Hindlimb muscle (tissue), 1 donor: ENCODE data around the gene ZBTB46. TPM values are rescaled to one million over a fixed set of nuclear protein-coding genes. Genes with fewer than 3 reads are reported as not detected.

Experiments used
- DNase-seq: peaks from one replicate; pipeline ENCODE4 v3.0.0-alpha.2; 2013
- polyA plus RNA-seq: library from polyadenylated mRNA; unstranded; fragments of 120-200 nt; gene quantifications from one replicate; pipeline ENCODE4 v1.2.1, GENCODE V29; 2013; ENCODE audit not compliant: insufficient read length

Gene ZBTB46
- polyA plus RNA-seq, 1 donor, result 24.7 TPM

DNA sequence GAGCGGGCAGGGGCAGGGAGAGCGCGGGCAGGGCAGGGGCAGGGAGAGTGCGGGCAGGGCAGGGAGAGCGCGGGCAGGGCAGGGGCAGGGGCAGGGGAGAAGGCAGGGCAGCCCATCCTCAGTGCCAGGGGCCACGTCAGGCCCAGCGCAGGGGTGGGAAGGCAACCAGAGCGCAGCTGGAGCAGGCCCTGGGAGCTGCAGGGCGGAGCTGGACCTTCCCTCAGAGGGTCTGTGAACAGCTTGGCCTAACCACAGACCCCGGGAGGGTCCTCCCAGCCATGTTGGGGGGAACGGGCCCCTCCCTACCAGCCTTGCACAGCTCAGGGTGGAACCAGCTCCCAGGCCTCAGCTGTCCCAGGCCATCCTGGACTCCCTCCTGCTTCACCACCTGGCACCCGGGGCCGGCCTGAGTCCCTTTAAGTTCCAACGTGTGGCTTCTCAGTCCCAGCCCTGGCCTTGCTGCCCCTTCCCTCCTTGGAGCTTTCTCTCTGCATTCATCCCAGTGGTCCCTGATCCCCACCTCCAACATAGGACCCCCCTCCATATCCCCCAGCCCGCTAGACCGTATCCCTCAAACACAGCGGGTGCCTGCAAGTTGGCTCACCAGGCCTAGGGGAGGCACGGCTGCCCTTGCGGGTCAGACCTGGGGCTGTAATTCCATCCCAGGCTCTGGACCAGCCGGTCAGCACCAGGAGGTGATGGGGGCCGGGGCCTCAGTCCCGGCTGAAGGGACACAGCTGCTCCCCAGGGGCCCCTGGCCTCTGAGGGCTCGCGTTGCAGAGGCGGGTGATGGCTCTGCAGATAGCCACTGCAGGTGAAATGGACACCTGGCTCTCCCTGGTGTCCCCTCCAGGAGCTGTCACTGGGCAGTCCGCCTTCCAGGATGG is 5.6 kb upstream of the ZBTB46 start:
- no peak for DNase-seq

DNA sequence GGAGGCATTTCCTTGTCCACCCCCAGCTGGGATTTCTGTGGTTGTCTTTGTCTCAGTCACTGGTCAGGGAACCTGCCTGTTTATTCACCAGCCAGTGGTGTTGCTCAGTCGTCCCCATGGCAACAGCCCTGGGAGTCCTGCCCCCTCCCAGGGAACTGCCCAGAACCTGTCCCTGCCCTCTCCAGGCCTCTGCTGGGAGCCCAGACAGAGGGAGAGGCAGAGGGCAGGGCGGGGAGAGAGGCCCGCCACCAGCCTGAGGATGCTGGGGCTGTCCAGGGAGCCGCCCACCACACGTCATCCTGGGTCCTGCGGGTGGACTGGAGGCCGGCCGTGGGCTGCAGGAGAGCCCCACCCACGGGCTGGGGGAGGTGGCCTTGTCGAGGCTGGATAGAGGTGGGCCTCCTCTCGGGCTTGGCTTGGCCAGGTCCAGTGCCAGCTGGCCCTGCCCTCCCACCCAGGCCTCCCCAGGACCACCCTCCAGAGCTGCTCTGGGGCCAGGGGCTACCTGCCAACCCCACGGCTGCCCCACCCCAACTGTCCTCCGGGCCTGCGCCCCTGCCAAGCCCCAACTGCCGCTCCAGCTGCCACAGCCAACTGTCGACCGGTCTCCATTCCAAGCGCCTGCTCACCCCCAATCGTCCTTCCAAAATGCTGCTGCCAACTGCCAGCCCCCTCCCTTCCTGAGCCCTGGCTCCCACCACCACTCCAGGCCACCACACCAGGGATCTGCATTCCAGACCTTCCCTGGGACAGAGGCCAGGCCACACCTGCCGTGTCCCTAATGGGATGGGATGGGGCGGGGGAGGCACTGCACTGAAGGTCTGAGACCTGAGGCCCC is 4.2 kb upstream of the ZBTB46 start:
- DNase-seq, result peak; percentile 89

- no peak for DNase-seq
Measured at GRCh38 chr20:63834491-63834880, 3.4 kb upstream of the ZBTB46 start.

GRCh38 chr20:63833776-63834490 is 2.9 kb upstream of the ZBTB46 start:
- no peak for DNase-seq

DNA sequence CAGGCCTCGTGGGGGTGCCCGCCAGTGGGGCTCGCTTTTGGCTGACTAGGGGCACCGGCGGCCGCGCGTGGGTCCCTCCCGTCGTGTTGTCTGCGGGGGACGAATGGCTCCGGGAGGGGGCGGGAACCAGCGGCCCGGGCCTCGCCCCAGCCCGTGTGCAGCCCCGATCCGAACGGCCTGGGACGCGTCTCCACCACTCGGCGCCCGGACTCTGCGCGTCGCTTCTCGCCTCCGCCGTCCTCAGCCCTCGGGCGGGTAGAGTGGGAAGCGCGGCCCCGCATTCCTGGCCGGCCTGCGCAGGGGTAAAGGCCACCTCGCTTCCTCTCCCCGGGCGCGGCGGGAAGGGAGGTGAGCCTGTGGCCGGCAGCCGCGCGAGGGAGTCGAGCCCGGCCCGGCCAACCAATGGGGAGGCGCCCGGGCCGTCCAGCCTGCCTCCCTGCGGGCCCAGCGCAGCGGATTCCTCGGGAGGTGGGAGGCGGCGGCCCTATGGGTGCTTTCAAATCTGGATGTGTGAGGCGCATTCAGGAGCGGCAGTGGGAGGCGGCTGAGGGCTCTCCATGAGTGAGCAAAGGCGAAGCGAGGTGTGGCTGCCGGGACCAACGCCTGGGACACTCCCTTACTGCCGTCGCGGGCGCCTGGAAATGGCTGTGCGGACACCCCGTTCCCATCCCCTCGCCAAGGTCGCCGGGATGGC is 1.1 kb upstream of the ZBTB46 start:
- DNase-seq, result no peak

DNA sequence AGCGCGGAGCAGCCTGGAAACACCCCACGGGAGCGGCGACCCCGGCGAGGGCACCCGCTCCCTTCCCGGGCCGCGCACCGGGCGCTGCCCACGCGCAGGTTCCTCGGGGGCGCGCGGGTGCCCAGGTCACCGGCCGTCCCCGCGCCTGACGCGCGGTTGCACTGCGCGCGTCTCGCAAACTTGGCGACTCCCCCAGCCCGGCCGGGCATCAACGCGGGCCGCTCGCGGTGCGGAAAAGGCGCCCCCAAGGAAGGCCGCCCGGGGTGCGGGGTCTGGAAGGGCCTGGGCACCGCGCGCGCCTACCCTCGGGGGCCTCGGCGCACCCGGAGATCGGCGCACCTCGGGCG is 555 bp upstream of the ZBTB46 start:
- no peak for DNase-seq

GRCh38 chr20:63829945-63830835 is 874 bp downstream of the ZBTB46 start:
- DNase-seq, result no peak

- DNase-seq, result no peak
Measured at GRCh38 chr20:63829603-63829944, 1.5 kb downstream of the ZBTB46 start.

DNA sequence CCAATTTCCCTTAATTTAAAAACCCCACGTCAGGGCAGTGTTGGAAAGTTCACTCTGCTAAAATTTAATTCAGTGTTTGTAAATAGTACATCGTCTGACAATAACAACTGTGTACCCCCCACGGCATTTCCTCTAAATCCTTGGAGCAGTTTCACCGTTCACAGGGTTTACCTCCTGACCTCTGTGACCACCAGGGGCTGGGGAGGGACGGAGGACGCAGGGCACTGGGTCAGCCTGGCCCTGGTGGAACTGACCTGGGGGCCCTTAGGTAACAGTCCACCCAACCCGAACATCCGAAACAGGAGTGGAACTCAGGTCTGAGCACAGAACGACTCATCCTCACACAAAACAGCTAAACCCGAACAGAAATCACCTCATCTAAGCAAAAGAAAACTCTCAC is 2.1 kb downstream of the ZBTB46 start:
- DNase-seq, result no peak

- no peak for DNase-seq
Measured at GRCh38 chr20:63828545-63828944, 2.5 kb downstream of the ZBTB46 start.

DNA sequence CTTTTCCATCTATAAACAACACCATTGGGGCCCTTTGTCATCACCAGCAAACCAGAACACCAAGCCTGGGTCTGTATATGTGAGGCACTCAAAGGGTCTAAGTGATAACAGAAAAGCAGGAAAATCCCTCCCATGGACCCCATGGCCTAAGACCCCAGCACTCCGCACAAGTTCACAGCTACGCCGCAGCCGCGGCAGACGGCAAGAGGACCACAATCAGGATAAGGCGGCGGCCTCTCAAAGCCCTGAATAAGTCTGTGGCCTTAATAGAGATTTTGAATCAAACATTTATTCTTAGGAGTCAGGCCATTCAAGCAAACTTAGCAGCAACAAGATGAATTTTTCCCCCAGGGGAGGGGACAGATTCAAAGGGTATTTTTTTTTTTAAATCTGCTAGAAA is 2.9 kb downstream of the ZBTB46 start:
- no peak for DNase-seq

- no peak for DNase-seq
Measured at GRCh38 chr20:63826753-63827152, 4.3 kb downstream of the ZBTB46 start.

DNA sequence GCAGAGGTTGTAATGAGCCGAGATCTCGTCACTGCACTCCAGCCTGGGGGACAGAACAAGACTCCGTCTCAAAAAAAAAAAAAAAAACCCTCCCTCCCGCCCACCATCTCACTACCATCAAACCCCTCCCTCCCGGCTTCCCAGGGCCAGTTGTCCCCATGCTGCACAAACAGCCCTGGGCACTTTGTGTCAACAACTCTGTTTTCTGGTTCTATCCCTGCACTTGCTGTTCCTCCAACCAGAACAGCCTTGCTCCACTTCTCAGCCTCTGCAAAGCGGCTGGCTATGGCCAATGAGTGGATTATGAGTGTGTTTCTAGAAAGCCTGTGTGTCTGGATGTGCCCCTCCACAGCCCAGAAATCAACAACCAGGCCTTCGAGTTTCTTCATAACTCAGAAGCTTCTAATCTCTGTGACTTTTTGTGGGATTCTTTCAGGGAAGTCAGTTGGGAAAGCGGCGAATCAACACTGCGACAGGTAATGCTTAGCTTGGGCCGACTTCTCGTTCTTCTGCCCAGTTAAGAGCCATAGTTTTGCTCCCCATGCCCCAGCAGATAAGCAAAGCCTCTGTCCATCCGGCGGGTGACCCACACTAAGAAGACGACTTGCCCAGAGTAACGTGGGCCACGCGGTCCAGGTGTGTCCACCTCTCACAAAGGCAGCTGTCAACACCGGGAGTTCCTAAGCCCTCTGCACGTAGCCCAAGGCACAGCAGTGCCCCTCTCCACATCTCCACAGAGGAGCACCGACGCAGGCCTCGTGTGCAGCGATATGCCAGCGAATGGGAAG is 5.5 kb downstream of the ZBTB46 start:
- DNase-seq, result no peak

DNA sequence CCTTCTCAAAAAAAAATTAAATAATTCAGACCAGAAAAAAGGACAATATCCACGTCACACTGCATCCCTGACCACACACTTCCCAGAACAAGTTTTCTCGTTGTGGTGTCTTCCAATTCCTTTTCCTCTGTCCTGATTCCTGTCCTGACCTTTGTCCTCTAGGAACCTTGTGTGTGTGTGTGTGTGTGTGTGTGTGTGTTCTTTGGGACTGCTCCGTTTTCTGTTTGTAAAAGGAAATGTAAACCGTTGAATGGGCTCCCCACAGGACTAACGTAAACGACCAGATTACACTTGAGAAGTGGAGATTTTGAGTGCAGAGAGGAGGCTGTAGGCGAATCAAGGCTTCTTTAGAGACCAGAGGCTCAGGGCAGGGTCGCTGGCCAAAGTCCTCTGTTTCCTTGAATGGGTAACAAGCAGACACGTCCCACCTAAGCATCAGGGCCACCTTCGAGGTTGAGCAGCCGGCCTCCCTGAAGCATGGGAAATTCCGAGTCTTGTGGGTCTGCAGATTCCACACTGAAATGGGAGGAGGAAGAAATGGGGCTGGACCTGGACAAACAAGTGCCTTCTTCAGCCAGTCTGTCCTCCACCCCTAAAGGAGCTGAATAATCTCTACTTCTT is 7.3 kb downstream of the ZBTB46 start:
- no peak for DNase-seq

GRCh38 chr20:63822276-63822696 is 8.8 kb downstream of the ZBTB46 start:
- no peak for DNase-seq

DNA sequence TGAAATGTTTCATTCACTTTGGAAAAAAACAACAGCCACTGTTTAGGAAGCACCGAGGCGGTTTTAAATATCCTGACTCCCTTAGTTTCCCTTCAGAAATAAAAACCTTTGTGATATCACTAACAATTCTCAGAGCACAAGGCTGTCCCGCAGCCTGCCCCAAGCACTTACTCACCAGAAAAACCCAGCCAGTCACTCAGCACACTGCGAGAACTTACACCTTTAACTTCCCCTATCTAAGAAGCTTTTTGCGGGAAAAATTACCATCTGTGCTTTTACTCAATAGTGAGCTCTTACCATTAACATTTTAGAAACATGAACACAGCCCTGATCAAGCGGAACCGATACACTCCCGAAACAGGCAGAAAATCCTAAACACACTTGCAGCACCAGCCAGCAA is 9.3 kb downstream of the ZBTB46 start:
- DNase-seq, result no peak

DNA sequence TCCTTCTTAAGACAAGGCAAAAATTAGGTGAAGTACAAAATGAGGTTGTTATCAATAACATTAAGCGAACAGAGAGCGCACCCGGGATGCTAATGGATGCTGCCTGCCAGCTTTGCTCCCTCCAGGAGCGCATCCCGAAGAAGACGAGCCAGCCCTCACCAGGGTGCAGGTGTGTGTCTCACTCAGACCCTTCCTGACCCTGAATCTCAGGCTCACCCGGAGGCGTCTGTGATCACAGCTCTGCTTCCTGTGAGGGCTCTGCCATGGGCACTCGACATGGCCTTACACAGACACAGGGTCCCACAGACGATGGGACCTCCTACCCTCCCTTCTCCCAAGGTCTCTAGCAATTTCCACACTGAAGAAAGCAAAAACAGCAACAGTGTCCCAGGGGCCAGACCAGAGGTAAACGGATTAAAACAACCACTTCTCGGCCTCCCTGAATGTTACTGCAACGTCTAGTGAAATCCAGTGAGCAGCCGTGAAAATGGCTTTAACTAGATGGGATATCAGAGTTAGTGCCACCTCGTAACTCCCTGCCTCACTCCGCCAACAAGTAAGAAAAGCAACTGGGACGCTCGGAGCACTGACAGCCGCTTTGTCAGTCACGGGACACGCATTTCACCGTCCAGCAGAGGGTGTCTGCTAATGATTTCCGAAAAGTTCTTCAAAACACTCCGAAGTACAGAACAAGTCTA is 11.7 kb downstream of the ZBTB46 start:
- DNase-seq, result no peak

DNA sequence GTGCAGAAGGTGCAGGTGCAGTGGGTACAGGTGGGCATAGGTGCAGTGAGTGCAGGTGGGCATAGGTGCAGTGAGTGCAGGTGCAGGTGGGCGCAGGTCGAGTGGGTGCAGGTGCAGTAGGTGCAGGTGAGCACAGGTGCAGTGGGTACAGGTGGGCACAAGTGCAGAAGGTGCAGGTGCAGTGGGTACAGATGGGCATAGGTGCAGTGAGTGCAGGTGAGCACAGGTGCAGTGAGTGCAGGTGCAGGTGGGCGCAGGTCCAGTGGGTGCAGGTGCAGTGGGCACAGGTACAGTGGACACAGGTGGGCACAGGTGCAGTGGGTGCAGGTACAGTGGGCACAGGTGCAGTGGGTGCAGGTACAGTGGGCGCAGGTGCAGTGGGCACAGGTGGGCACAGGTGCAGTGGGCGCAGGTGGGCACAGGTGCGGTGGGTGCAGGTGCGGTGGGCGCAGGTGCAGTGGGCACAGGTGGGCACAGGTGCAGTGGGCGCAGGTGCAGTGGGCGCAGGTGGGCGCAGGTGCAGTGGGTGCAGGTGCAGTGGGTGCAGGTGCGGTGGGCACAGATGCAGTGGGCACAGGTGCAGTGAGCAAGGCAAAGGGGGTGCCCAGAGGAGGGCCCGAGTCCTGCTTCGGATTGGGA is 15.3 kb downstream of the ZBTB46 start:
- DNase-seq, result no peak
